K562 (cell line): ENCODE data around the gene LSM4. TPM values are rescaled to one million over a fixed set of nuclear protein-coding genes. Genes with fewer than 3 reads are reported as not detected.

Source experiments
- ADNP ChIP-seq: fragments of 200-800 bp; sonication (Bioruptor generic); IDR thresholded peaks from 2 replicates; pipeline ENCODE4 v1.6.1; 2016; ENCODE audit warnings: missing genetic modification characterization, missing compliant biosample characterization
- ARID4B ChIP-seq: sonication (generic); formaldehyde crosslinking; IDR thresholded peaks from 2 replicates; pipeline ENCODE4 v1.8.0; 2022; ENCODE audit warnings: mild to moderate bottlenecking, missing genetic modification reagents
- CBX1 ChIP-seq: sonication (generic); IDR thresholded peaks from 2 replicates; pipeline ENCODE4 v1.6.1; 2016; ENCODE audit warnings: antibody characterized with exemption, low read depth, mild to moderate bottlenecking
- CREB1 ChIP-seq, 2 experiments: sonication (generic) in 1 of 2; formaldehyde crosslinking in 1 of 2; IDR thresholded peaks; 2 replicates each; pipeline versions ENCODE4 v1.6.1 to v1.8.0; 2012 to 2022; ENCODE audit warnings: inconsistent platforms in 1 of 2, mild to moderate bottlenecking in 1 of 2, missing genetic modification reagents in 1 of 2, moderate library complexity in 1 of 2
- HDAC1 ChIP-seq, 2 experiments: fragments of 450-650 bp; IDR thresholded peaks; 2 replicates each; pipeline ENCODE4 v1.6.1; 2016 to 2017; ENCODE audit warnings: inconsistent platforms in 1 of 2, mild to moderate bottlenecking in 1 of 2, moderate library complexity in 1 of 2
- KAT7 ChIP-seq: sonication (generic); formaldehyde crosslinking; IDR thresholded peaks from 2 replicates; pipeline ENCODE4 v1.8.0; 2022; ENCODE audit warnings: missing genetic modification reagents, mild to moderate bottlenecking, borderline replicate concordance
- KDM1A ChIP-seq, 2 experiments: fragments of 450-650 bp; IDR thresholded peaks; 2 replicates each; pipeline ENCODE4 v1.6.1; 2016; ENCODE audit warnings: mild to moderate bottlenecking in 2 of 2
- MCM7 ChIP-seq, 2 experiments: fragments of 450-650 bp; IDR thresholded peaks; 2 replicates each; pipeline ENCODE4 v1.6.1; 2016 to 2018
- NBN ChIP-seq: fragments of 450-650 bp; IDR thresholded peaks from 2 replicates; pipeline ENCODE4 v1.6.1; 2016; ENCODE audit warnings: low read depth, mild to moderate bottlenecking
- NFRKB ChIP-seq: fragments of 450-650 bp; IDR thresholded peaks from 2 replicates; pipeline ENCODE4 v1.6.1; 2016; ENCODE audit warnings: low read depth
- PHF20 ChIP-seq: fragments of 450-650 bp; IDR thresholded peaks from 2 replicates; pipeline ENCODE4 v1.6.1; 2018; ENCODE audit not compliant: partially characterized antibody
- PRPF4 ChIP-seq: fragments of 200-400 bp; formaldehyde crosslinking; IDR thresholded peaks from one replicate; pipeline ENCODE4 v1.6.1; 2017; ENCODE audit warnings: low read length, low read depth, mild to moderate bottlenecking; ENCODE audit not compliant: insufficient read depth, poor library complexity, severe bottlenecking
- RBM25 ChIP-seq: fragments of 200-400 bp; formaldehyde crosslinking; IDR thresholded peaks from 2 replicates; pipeline ENCODE4 v1.6.1; 2018; ENCODE audit warnings: low read length, low read depth, moderate library complexity; ENCODE audit not compliant: severe bottlenecking
- RCOR1 ChIP-seq, 2 experiments: IDR thresholded peaks; 2 replicates each; pipeline ENCODE4 v1.6.1; 2012; ENCODE audit warnings: low read depth in 2 of 2, low read length in 2 of 2, borderline replicate concordance in 1 of 2, improper control_type of control experiment in 1 of 2
- SREBF1 ChIP-seq: fragments of 150-350 bp; IDR thresholded peaks from 2 replicates; pipeline ENCODE4 v1.6.1; 2014; ENCODE audit warnings: antibody characterized with exemption, low read depth, low read length, borderline replicate concordance
- SREBF2 ChIP-seq: sonication (generic); formaldehyde crosslinking; IDR thresholded peaks from 2 replicates; pipeline ENCODE4 v1.4.0; 2020; ENCODE audit warnings: mild to moderate bottlenecking, missing genetic modification reagents
- TAF1 ChIP-seq: IDR thresholded peaks from 2 replicates; pipeline ENCODE4 v1.6.1; 2011; ENCODE audit warnings: mild to moderate bottlenecking, low read length, moderate library complexity; ENCODE audit not compliant: insufficient read depth, control insufficient read depth, severe bottlenecking; ENCODE audit errors: extremely low read depth
- ZFP36 ChIP-seq: fragments of 150-350 bp; IDR thresholded peaks from 2 replicates; pipeline ENCODE4 v1.6.1; 2018; ENCODE audit warnings: low read length, low read depth; ENCODE audit not compliant: partially characterized antibody
- ZKSCAN1 ChIP-seq: fragments of 150-350 bp; IDR thresholded peaks from 2 replicates; pipeline ENCODE4 v1.6.1; 2016; ENCODE audit warnings: low read depth, low read length
- ZNF121 ChIP-seq: sonication (generic); formaldehyde crosslinking; conservative IDR thresholded peaks from 2 replicates; pipeline ENCODE4 v1.8.0; 2022; ENCODE audit warnings: missing genetic modification reagents
- ZSCAN29 ChIP-seq: fragments of 450-650 bp; IDR thresholded peaks from 2 replicates; pipeline ENCODE4 v1.6.1; 2017
- polyA plus RNA-seq, 8 experiments: library from polyadenylated mRNA; depleted of rRNA in 4 of 8; stranded (reverse) in 5 of 8; unstranded in 3 of 8; fragments of >200 nt; fragmentation: Nextera tagmentation in 2 of 8; fragmentation: Illumina TruSeq in 1 of 8; extraction: Ambion mirVana in 2 of 8; extraction: Trizol in 1 of 8; gene quantifications; 2 replicates each; pipeline versions ENCODE4 v1.2.1 to v1.2.3, GENCODE V29; 2011 to 2014; ENCODE audit warnings: inconsistent platforms in 1 of 8, missing spikeins in 1 of 8
- total RNA-seq, 7 experiments: library from RNA; depleted of rRNA in 6 of 7; stranded (reverse); fragments of >200 nt in 6 of 7; fragmentation: Illumina TruSeq in 2 of 7; extraction: Trizol in 2 of 7; gene quantifications; 2 replicates each; pipeline versions ENCODE4 v1.2.1 to v1.2.3, GENCODE V29; 2011 to 2021; ENCODE audit warnings: low replicate concordance in 1 of 7
- TF ChIP-seq, protein P1 (sequence below): fragments of 450-650 bp; conservative IDR thresholded peaks from 2 replicates; pipeline ENCODE4 v1.6.1; 2016; ENCODE audit warnings: missing genetic modification characterization, low read depth, mild to moderate bottlenecking, control low read depth, missing compliant biosample characterization

Gene LSM4
- total and polyA plus RNA-seq, 9 of the 15 experiments (the other 6 are each of a cell fraction or from before 2014, with no cell fraction given): 11.9 to 763 (median 202) TPM

DNA sequence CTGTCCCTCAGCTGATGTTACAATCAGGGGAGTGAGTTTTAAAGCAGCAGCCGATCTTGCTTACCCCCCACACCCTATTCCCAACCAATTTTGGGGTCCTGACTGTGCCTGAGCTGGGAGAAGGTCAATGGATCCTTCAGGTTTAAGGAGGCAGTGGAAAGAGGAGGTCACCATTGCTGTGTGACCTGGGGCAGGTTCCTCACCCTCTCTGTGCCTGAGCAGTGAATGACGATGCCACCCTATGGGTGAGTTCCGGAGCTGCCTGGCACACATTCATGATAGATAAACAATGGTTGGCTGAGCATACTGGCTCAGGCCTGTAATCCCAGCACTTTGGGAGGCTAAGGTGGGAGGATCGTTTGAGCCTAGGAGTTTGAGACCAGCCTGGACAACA, 21.2 kb downstream of the LSM4 start (continued):
- TF ChIP-seq ZSCAN29: no peak
- TF ChIP-seq RCOR1 (IDR thresholded peaks at IDR 0.05; ENCODE audit: borderline replicate concordance in 1 of 2, low read depth in 2 of 2, low read length in 2 of 2): peak in 1 of 2 experiments; percentile 62; a peak in 2 of 4 replicates
- TF ChIP-seq RBM25: peak; percentile 81
- peak; percentile 88 for TF ChIP-seq ADNP (tag)
- no peak for TF ChIP-seq SREBF1
- no peak; the same call in 1 of the 2 replicates for TF ChIP-seq NBN
- no peak for TF ChIP-seq TAF1
- peak; percentile 94 for TF ChIP-seq ZNF121
- TF ChIP-seq, protein P1, sequence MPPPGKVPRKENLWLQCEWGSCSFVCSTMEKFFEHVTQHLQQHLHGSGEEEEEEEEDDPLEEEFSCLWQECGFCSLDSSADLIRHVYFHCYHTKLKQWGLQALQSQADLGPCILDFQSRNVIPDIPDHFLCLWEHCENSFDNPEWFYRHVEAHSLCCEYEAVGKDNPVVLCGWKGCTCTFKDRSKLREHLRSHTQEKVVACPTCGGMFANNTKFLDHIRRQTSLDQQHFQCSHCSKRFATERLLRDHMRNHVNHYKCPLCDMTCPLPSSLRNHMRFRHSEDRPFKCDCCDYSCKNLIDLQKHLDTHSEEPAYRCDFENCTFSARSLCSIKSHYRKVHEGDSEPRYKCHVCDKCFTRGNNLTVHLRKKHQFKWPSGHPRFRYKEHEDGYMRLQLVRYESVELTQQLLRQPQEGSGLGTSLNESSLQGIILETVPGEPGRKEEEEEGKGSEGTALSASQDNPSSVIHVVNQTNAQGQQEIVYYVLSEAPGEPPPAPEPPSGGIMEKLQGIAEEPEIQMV (tag): no peak
- no peak for TF ChIP-seq PRPF4
- peak; percentile 89 for TF ChIP-seq ZFP36
- no peak for TF ChIP-seq NFRKB
- 0 out of 4 replicates have a peak, but pooled peaks of 1 of the 2 experiments have one; percentile 27 for TF ChIP-seq HDAC1 (IDR thresholded peaks at IDR 0.05)
- TF ChIP-seq SREBF2 (CRISPR knock-in tag): no peak
- TF ChIP-seq PHF20: peak; percentile 72
- no peak for TF ChIP-seq MCM7 (IDR thresholded peaks at IDR 0.05)
- TF ChIP-seq CREB1 (IDR thresholded peaks at IDR 0.05): no peak
- no peak for TF ChIP-seq CREB1 (CRISPR knock-in tag; IDR thresholded peaks at IDR 0.05)
- TF ChIP-seq ZKSCAN1: no peak
- TF ChIP-seq ARID4B (CRISPR knock-in tag): 0 out of 2 replicates have a peak, but pooled peaks have one; percentile 23
- peak; percentile 75 to 90 for TF ChIP-seq KDM1A (IDR thresholded peaks at IDR 0.05)
- TF ChIP-seq CBX1: 0 out of 2 replicates have a peak, but pooled peaks have one; percentile 80
- 0 out of 2 replicates have a peak, but pooled peaks have one; percentile 46 for TF ChIP-seq KAT7 (CRISPR knock-in tag)
